Hypothalamus (tissue), 51 donors: ENCODE results near the gene CCL25.
"Not testable (repeated sequence)": the region's sequence is repeated elsewhere in the genome, so short reads cannot be mapped to it uniquely, and the experiment has no call there.

Source experiments
- DNase-seq, 51 donors: peaks; one replicate each; lab custom pipeline; 2025; lab: John Stamatoyannopoulos, UW

Gene CCL25, protein sequence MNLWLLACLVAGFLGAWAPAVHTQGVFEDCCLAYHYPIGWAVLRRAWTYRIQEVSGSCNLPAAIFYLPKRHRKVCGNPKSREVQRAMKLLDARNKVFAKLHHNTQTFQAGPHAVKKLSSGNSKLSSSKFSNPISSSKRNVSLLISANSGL

DNA sequence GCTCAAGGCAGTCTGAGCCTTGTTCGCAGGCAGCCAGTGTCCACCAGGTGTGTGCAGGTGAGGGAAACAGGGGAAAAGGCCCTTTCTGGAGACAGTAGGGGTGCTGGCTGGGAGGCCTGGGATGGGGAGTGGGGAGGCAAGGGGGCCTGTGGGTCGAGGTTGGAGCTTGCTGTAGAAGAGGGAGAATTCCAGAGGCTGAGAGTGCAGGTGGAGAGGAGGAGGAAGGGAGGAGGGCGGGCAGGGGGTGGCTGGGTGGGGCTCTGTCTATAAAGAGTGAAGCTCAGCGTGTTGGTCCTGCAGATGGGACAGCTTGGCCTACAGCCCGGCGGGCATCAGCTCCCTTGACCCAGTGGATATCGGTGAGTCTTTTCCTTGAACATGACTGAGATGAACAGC is at the start of gene CCL25:
TSS of gene CCL25 (plus strand) at position 297 of the 396 bp plus-strand sequence. CDS start 290 bp downstream, outside the sequence.
- no peak for DNase-seq

DNA sequence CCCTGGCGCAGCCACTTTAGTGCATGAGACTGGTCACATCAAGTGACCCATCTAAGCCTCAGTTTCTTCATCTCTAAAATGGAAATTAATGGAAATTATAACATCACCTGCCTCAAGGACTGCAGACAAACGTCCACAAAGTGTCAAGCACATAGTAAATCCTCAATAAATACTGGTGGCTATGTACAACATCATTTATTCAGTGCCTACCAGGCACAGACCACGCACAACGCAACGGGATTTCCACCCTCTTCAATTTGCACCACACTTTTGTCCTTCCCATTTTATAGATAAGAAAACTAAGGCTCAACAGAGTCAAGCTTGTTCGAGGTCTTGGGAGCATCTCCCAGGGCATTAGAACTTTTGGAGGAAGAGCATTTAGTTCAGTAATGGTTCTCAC is 48.6 kb upstream of the CCL25 start:
- DNase-seq: no peak

DNA sequence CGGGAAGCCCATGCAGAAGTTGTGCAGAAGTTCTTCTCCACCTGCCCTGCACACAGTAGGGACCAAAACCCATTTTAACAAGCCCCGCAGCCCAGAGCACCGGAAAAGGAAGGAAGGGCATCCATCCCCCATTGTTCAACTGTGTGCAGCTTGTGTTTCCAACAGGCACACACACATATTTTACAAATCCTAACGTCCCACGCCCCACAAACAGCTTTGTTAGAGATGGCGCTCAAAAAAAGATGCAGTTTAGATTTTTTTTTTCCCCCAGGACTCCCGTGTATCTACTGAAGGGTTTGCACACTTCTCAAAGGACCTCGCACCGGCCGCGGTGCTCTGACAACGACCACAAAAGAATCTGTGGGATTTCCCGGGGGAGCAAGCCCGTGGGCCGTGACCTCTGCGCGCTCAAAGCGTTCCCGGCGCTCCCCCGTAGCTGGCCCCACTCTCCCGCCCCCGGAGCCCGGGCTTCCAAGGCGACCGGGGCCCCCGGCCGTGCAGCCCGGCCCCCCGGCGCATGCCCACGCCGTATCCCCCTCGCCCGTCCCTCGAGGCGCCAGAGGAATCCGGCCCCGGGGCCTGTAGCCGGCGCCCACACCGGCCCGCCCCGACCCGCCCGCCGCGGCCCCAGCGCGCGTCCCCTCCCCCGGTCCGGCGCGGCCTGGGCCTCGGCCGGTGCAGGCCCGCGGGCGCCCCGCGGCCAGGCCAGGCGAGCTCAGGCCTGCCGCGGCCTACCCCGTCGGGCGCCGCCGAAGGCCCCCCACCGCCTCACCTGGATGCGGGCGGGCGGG is 47.6 kb upstream of the CCL25 start:
- DNase-seq: peak in 4 of 51 donors; percentile 6 to 35 (median 24)

DNA sequence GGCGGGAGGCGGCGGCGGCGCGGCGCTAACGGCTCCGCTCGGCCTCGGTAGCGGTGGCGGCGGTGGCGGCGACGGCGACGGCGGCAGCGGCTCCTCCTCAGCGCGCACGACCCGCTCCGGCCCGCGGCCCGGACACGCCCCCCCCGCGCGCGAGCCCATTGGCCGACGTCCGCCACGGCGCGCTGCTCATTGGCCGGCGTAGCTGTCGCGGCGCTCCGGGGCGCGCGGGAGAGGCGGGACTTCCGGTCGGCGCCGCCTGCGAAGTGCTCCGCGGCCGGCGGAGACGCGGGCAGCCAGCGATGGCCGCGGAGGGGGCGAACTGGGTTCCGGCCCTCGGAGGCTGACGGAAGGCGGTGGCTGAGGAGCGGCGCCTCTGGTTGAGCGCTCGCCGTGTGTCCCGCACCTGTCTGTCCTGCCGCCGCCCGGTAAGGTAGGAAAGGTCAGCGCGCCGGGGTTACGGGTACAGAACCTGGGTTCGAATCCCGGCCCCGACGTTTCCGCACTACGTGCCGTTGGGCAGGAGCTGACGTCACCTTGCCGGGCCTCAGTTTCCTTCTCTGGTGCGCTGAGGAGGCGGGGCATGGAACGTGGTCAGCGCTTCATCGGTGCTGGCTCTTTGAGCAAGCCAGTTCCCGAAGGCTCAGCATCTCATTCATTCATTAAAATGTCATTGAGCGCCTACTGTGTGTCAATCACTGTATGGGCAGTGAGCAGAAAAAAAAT is 46.9 kb upstream of the CCL25 start, which contains the start of gene ELAVL1:
TSS of gene ELAVL1 (minus strand) at position 108 of the 723 bp plus-strand sequence. CDS start 13,826 bp downstream, outside the sequence.
- DNase-seq: peak; percentile 19 to 93 (median 73)

DNA sequence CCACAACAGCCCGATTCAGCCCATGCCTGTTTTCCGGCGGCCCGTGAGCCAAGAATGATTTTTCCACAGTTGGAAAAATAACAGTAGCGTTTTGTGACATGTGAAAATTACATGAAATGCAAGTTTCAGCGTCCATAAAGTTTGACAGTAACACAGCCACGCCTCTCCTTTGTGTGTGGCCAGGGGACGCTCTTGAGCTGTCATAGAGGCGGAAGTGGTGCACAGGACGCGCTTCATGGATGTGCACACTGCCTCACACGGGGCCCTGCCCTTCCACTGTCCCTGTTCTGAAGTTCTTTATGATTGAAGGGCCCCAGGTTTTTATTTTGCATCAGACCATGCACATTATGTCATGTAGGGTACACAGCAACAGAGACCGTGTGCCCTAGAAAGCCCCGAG is 34.8 kb upstream of the CCL25 start:
- DNase-seq: no peak

DNA sequence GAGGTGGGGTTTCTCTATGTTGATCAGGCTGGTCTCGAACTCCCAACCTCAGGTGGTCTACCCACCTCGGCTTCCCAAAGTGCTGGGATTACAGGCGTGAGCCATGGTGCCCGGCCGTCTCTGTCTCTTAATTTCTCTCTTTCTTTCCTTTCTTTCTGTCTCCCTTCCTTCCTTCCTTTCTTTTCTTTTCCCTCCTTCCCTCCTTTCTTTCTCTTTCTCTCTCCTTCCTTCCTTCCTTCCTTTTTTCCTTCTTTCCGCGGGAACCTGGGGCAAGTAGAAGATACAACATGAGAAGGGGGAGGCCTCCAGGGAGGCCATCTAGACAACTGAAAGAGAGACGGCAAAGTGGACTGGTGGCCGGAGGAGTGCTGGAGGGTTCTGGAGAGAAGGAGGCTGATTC is 31.9 kb upstream of the CCL25 start:
- no peak for DNase-seq

DNA sequence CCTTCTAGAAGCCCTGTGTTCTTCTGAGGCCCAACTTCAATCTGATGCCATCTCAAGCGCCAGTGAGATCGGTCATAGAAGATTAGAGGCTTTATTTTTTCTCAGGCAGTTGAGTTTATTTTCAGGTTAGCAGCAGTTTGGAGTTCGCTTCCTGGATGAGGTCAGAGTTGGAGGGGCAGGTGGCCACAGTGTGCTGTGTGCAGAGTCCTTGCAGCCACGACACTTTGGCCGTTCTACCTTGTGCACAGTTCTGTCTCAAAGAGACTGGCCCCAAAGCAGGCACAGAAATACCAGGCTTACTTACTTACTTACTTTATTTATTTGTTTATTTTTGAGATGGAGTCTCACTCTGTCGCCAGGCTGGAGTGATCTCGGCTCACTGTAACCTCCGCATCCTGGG is 31.2 kb upstream of the CCL25 start:
- DNase-seq: no peak

DNA sequence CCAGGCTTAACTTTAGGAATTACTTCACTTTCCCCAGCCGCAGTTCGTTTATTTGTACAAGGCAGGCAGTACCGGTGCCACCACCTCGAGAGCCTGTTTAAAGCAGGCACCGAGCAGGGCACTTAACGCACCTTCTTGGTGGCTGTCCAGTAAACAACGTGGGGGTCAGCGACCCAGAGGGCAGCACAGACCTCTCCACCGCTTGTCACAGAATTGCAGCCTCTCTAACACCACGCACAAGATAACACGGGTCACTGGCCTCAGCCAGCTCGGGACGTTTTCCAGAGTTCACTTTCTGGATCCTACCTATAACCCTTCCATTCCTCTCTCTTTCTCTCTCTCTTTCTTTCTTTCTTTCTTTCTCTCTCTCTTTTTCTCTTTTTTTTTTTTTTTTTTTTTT is 30.3 kb upstream of the CCL25 start:
- DNase-seq: no peak

DNA sequence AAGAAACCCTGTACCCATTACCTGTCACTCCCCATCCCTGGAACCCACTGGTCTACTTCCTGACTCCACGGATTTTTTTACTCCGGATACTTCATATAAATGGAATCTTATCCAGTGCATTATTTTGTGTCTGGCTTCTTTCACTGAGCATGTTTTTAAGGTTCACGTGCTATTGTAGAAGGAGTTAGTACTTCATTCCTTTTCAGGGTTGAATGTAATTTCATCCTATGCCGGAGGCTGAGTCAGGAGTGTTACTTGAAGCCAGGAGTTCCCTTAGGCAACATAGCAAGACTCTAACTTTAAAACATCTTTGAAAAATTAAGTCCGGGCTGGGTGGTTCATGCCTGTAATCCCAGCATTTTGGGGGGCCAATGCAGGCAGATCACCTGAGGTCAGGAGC is 29.2 kb upstream of the CCL25 start:
- no peak for DNase-seq

DNA sequence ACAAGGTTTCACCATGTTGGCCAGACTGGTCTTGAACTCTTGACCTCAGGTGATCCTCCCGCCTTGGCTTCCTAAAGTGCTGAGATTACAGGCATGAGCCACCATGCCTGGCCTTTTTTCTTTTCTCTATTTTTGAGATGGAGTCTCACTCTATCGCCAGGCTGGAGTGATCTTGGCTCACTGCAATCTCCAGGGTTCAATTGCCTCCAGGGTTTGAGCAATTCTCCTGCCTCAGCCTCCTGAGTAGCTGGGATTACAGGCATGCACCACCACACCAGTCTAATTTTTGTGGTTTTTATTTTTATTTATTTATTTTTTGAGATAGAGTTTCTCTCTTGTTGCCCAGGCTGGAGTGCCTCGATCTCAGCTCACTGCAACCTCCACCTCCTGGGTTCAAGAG is 28.3 kb upstream of the CCL25 start:
- DNase-seq: not testable (repeated sequence)

DNA sequence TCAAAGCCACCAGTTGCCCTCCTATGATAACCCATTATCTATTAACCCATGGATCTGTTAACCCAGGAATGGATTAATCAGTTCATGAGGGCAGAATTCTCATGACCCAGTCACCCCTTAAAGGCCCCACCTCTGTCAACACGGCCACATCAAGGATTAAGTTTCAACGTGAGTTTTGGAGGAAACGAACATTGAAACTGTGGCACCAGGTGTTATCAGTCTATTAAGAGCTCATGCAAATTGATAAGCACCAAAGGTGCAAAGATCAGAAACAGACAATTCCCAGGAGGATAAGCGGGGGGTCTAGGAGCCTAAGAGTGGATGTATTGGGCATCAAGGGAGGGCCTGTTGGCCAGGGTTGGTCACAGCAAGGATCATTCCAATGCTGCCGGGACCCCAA is 27.2 kb upstream of the CCL25 start:
- DNase-seq: no peak

DNA sequence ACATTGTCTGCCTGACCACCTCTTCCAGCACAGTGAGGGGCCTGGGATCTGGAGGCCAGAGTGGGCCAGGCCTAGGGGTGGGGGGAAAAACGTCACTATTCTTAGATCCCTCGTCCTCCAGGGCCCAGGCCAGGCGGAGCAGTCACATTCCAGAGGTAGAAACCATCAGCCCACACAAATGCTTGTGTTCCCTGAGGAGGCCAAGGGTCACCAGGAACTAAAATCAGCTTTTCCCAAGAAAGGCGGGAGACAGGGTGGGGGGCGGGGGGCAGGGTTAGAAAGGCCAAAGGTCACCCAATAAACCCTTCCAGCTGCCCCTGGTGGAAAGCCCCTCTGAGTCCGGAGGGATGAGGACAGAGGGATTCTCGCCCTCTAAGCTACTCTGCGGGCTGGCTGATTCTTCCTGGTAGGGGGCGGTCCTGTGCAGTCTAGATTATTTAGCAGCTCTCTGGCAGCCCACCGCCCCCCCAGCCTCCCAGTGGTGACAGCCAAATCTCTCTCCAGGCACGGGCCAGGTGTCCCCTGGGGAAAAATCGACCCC is 23.5 kb upstream of the CCL25 start:
- DNase-seq: no peak

DNA sequence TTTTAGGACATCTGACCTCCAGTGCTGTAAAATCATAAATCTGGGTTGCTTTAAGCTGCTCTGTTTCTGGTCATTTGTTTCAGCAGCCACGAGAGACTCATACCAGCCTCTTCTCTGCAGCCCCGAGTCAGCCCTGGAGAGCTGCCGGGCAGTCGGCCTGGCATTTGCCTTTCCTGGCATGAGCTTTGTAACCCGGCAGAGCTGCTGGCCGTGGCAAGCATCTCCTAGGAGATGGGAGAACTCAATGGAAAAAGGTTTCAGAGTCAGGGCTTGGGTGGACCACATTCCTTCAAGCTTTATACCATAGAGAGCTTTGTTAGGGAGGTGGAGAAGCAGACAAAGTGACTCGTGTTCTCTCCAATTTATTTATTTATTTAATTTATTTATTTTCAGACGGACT is 21.6 kb upstream of the CCL25 start:
- DNase-seq: peak in 4 of 51 donors; percentile 2 to 15 (median 4)

DNA sequence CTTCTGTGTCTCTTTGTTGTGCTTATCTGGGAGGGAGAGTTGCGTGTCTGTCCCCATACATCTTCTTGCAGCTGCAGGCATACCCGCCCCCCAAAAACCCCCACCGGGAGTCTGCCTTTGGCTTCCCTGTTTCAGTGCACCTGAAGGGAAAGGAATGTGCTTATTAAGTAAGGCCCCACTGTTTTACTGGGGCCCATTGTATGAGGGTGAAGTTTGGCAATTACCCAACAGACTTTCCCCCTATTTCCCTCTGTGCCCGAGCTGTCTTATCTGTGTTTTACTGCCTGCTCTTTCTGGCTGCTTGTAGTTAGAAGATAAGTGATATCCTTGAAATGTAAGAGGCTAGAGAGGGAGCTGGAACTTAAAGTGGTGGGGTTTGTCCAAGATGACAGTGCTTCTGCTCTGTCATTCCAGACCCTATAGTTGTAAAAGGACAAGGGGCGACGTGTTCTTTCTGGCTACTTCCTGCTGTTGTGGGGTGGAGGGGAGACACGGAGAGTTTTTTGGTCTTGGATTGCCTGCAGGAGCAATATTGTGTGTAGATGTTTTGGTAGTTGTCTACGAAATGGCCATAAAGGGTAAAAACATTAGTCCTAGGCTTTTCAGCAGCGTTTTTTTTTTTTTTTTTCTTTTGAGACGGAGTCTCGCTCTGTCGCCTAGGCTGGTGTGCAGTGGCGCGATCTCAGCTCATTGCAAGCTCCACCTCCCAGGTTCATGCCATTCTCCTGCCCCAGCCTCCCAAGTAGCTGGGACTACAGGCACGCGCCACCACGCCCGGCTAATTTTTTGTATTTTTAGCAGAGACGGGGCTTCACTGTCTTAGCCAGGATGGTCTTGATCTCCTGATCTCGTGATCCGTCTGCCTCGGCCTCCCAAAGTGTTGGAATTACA is 19.0 kb upstream of the CCL25 start:
- DNase-seq: not testable (repeated sequence)

DNA sequence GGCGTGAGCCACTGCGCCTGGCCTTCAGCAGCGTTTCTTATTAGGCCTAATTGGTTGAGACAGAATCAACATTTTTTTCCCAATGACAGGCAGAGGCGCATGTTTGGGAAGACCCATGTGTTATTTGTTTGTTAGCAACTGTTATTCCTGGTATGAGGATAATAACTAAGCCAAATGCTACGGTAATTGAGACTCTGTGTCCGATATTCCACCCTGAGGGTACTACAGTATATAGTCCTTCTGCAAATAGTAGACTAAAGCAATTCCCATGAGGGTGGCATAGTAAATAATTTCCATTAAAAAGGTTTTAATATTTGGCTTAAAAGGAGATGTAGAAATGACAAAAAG is 18.4 kb upstream of the CCL25 start:
- no peak for DNase-seq

DNA sequence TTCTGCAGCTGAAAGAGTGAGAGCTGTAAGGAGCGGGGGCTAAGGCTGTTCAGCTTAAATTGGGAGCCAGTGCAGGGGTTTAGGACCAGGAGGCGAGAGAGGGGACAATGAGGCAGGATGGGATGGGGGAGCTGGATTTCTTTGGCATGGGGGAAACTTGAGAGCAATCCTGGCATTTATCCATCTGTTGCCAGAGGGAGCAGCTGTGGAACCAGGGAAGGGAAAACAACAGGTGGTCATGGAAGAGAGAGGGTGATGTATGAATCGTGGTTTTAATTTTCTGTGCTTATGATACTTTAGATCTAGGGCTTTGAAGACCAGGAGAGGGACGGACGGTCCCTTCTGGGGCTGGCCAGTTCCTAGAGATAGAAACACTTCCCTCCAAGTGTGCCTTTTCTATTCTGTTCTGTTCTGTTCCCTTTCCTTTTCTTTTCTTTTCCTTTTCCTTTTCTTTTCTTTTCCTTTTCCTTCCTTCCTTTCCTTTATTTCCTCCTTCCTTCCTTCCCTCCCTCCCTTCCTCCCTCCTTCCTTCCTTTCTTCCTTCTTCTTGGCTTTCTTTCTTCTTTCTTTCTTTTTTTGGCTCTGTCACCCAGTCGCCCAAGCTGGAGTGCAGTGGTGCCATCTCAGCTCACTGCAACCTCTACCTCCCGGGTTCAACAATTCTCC is 16.0 kb upstream of the CCL25 start:
- no peak for DNase-seq

DNA sequence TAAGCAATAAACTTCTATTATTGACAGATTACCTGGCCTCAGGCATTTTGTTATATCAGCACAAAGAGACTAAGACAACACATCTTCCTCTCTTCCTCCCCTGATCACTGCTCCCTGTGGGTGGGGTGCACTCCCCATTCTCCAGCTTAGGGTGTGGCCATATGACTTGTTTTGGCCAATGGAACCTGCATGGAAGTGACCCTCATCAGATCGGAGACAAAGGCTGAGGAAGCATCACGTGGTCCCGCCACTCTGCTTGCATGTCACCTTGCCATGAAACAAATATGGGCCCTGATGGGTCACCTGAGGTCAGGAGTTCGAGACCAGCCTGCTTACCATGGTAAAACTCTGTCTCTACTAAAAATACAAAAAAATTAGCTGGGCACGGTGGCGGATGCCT is 13.7 kb upstream of the CCL25 start:
- DNase-seq: no peak

DNA sequence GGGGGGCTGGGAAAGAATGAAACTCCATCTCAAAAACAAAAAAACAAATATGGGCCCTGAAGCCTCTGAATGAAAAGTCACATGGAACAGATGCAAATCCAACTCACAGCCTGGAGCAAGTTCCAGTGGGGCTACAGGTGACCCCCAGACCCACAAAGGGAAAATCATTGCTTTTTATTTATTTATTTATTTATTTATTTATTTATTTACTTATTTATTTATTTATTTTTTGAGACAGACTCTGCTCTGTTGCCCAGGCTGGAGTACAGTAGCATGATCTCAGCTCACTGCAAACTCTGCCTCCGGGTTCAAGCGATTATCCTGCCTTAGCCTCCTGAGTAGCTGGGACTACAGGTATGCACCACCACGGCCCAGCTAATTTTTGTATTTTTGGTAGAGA is 13.3 kb upstream of the CCL25 start:
- no peak for DNase-seq

DNA sequence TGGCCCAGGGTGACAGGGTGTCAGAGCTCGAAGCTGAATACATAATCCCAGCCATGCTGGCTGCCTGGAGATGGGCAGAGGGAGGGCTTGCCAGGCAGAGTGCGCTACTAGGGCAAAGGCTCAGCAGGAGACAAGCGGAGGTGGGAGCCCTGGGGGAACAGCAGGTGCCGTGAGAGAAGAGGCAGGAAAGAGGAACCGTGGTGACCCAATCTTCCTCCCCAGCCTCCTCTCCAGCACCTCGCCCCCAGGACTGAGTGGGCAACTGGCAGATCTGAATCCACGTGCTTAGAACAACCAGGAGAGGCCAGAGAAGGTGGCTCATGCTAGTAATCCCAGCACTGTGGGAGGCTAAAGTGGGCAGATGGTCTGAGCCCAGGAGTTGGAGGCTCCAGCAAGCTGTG is 11.0 kb upstream of the CCL25 start:
- peak in 1 of 51 donors; percentile 24 for DNase-seq

DNA sequence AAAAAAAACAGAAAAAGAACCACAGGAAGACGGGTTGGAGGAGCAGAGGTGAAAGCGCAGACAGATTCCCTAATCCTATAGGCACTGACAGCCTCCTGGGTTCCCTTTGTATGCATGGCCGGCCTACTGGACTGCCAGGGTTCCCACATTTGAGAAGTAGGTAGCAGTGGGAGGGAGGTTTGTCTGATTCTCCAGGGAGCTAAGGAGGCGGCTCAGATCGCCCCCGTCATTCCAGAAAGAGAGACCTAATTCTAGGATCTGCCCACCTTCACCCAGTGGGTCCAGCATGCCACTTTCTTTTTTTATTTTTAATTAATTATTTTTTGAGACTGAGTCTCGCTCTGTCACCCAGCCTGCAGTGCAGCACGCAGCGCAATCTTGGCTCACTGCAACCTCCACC is 9.7 kb upstream of the CCL25 start:
- no peak for DNase-seq
